OCI-LY7 (cell line): Measurements from ENCODE around the gene CKLF.

Experiments used
- EZH2phosphoT487 ChIP-seq: fragments of 200-600 bp; sonication (generic); IDR thresholded peaks from 2 replicates; pipeline ENCODE4 v1.6.1; 2018; ENCODE audit warnings: low read depth, borderline replicate concordance, mild to moderate bottlenecking, mixed run types, antibody characterized with exemption, low read length, moderate library complexity, mixed read lengths
- TF ChIP-seq, protein P1 (sequence below): fragments of 200-600 bp; sonication (generic); conservative IDR thresholded peaks from 2 replicates; pipeline ENCODE4 v1.5.1; 2014; ENCODE audit warnings: mild to moderate bottlenecking, antibody characterized with exemption, low read length, moderate library complexity, mixed read lengths

DNA sequence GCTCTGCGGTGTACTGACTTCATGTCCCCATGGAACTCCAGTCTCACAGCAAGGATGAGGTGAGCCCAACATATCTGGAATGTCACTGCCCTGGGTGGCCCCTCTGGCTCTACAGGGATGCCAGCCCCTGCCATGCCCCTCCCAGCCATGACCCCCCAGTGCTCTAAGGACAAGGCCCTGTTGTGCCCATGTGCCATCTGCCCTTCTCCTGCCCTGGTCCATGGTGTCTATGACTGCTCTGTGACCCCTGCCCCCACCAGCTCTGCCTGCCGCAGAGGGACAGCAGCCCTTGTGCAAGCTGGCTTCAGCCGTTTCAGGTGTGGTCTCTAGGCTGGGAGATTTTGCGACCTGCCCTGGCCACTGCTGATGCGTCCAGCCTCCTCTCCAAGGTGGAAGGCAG, 42.8 kb upstream of the CKLF start:
- TF ChIP-seq, protein P1, sequence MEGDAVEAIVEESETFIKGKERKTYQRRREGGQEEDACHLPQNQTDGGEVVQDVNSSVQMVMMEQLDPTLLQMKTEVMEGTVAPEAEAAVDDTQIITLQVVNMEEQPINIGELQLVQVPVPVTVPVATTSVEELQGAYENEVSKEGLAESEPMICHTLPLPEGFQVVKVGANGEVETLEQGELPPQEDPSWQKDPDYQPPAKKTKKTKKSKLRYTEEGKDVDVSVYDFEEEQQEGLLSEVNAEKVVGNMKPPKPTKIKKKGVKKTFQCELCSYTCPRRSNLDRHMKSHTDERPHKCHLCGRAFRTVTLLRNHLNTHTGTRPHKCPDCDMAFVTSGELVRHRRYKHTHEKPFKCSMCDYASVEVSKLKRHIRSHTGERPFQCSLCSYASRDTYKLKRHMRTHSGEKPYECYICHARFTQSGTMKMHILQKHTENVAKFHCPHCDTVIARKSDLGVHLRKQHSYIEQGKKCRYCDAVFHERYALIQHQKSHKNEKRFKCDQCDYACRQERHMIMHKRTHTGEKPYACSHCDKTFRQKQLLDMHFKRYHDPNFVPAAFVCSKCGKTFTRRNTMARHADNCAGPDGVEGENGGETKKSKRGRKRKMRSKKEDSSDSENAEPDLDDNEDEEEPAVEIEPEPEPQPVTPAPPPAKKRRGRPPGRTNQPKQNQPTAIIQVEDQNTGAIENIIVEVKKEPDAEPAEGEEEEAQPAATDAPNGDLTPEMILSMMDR, result no peak
- TF ChIP-seq EZH2phosphoT487, result no peak
